PFSK-1 (cell line): ENCODE measurements around the gene KCTD13.

Experiments
- POLR2AphosphoS5 ChIP-seq: IDR thresholded peaks from 2 replicates; pipeline ENCODE4 v1.6.1; 2012; ENCODE audit warnings: low read depth, mild to moderate bottlenecking, control low read depth, low read length, moderate library complexity
- TAF1 ChIP-seq: IDR thresholded peaks from 2 replicates; pipeline ENCODE4 v1.6.1; 2012; ENCODE audit warnings: low read length, control low read depth, borderline replicate concordance; ENCODE audit not compliant: insufficient read depth
- TF ChIP-seq, protein P1 (sequence below), 2 experiments: IDR thresholded peaks; 2 replicates each; pipeline versions ENCODE4 v1.6.1 to v1.8.0; 2011 to 2012; ENCODE audit warnings: low read depth in 2 of 2, low read length in 2 of 2, control low read depth in 1 of 2, inconsistent platforms in 1 of 2, mild to moderate bottlenecking in 1 of 2, moderate library complexity in 1 of 2; ENCODE audit not compliant: insufficient read depth in 1 of 2

DNA sequence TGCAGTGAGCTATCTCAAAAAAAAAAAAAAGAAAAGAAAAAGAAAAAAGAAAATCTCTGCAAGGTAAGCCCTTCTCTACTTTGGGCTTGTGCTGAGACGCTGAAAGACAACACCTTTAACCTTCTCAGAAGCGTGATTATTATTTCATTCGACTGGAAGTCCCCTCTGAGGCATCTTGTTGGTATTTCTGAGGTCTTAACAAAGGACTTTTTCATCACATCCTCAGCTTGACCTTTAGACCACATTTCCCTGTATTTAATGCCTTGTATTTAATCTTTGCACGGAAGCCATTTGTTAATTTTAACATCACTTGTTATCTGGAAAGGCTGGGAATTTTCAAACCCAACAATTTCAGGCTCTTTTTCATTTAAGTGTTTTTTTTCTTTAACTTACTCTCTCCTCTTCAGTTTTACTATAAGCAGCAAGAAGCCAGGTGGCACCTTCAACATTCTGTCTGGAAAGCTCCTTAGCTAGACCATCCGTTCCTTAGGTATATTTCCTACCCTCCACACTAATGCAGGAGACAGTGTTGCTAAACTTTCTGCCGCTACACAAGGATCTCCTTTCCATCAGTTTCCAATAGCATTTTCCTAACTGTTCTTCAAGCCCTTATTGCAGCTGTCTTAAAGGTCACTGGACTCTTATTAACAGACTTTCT, 10.3 kb downstream of the KCTD13 start:
- no peak for TF ChIP-seq TAF1
- TF ChIP-seq, protein P1, sequence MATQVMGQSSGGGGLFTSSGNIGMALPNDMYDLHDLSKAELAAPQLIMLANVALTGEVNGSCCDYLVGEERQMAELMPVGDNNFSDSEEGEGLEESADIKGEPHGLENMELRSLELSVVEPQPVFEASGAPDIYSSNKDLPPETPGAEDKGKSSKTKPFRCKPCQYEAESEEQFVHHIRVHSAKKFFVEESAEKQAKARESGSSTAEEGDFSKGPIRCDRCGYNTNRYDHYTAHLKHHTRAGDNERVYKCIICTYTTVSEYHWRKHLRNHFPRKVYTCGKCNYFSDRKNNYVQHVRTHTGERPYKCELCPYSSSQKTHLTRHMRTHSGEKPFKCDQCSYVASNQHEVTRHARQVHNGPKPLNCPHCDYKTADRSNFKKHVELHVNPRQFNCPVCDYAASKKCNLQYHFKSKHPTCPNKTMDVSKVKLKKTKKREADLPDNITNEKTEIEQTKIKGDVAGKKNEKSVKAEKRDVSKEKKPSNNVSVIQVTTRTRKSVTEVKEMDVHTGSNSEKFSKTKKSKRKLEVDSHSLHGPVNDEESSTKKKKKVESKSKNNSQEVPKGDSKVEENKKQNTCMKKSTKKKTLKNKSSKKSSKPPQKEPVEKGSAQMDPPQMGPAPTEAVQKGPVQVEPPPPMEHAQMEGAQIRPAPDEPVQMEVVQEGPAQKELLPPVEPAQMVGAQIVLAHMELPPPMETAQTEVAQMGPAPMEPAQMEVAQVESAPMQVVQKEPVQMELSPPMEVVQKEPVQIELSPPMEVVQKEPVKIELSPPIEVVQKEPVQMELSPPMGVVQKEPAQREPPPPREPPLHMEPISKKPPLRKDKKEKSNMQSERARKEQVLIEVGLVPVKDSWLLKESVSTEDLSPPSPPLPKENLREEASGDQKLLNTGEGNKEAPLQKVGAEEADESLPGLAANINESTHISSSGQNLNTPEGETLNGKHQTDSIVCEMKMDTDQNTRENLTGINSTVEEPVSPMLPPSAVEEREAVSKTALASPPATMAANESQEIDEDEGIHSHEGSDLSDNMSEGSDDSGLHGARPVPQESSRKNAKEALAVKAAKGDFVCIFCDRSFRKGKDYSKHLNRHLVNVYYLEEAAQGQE (IDR thresholded peaks at IDR 0.05; ENCODE audit: insufficient read depth in 1 of 2, low read depth in 2 of 2, low read length in 2 of 2): no peak
- TF ChIP-seq POLR2AphosphoS5: no peak
